Retinal pigment epithelial cell (primary cell): ENCODE results near the gene HTR2A.

Experiments
- DNase-seq: peaks from one replicate; pipeline ENCODE4 v3.0.0-alpha.2; 2010; ENCODE audit warnings: low read depth
- H3K4me3 ChIP-seq: 2 replicates; pipeline ENCODE4 v1.5.1; 2011; ENCODE audit warnings: mild to moderate bottlenecking, low read length, control low read depth, moderate library complexity
- TF ChIP-seq, protein P1 (sequence below): conservative IDR thresholded peaks from 2 replicates; pipeline ENCODE4 v1.5.1; 2011; ENCODE audit warnings: low read depth, low read length, control low read depth, inconsistent platforms

The HTR2A gene

GRCh38 chr13:46909042-46909441 is 12.2 kb upstream of the HTR2A start:
- TF ChIP-seq, protein P1, sequence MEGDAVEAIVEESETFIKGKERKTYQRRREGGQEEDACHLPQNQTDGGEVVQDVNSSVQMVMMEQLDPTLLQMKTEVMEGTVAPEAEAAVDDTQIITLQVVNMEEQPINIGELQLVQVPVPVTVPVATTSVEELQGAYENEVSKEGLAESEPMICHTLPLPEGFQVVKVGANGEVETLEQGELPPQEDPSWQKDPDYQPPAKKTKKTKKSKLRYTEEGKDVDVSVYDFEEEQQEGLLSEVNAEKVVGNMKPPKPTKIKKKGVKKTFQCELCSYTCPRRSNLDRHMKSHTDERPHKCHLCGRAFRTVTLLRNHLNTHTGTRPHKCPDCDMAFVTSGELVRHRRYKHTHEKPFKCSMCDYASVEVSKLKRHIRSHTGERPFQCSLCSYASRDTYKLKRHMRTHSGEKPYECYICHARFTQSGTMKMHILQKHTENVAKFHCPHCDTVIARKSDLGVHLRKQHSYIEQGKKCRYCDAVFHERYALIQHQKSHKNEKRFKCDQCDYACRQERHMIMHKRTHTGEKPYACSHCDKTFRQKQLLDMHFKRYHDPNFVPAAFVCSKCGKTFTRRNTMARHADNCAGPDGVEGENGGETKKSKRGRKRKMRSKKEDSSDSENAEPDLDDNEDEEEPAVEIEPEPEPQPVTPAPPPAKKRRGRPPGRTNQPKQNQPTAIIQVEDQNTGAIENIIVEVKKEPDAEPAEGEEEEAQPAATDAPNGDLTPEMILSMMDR: no peak
- H3K4me3 ChIP-seq: no peak overlapping the region
- DNase-seq: no peak

- TF ChIP-seq, protein P1: no peak
- no peak for DNase-seq
- H3K4me3 ChIP-seq: no peak overlapping the region
These were observed 11.6 kb upstream of the HTR2A start for GRCh38 chr13:46908501-46908900.

GRCh38 chr13:46906405-46906804 is 9.6 kb upstream of the HTR2A start:
- DNase-seq: peak; percentile 31
- H3K4me3 ChIP-seq: no peak overlapping the region
- TF ChIP-seq, protein P1: no peak

DNA sequence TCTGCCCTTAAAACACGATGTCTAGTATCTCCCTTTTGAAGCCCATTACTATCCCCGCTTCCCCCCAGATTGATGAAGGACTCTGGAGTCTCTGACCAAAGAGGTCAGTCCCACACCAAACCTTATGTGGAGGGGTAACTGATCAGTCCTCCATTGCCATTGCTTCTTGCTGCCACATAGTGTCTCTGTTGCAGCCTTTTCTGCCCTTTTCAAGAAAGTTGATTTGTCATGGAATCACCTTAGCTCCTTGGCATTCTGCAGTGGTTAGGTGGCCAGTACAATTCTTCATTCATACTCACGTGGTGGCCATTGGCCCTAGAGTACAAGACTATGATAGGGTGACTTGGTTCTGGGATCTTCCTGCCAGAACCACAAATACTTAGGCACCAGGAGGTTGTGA is 8.4 kb upstream of the HTR2A start:
- TF ChIP-seq, protein P1: no peak
- H3K4me3 ChIP-seq: no peak overlapping the region
- no peak for DNase-seq

GRCh38 chr13:46903748-46904147 is 6.9 kb upstream of the HTR2A start:
- TF ChIP-seq, protein P1: no peak
- peak; percentile 50 for DNase-seq
- no peak overlapping the region for H3K4me3 ChIP-seq

DNA sequence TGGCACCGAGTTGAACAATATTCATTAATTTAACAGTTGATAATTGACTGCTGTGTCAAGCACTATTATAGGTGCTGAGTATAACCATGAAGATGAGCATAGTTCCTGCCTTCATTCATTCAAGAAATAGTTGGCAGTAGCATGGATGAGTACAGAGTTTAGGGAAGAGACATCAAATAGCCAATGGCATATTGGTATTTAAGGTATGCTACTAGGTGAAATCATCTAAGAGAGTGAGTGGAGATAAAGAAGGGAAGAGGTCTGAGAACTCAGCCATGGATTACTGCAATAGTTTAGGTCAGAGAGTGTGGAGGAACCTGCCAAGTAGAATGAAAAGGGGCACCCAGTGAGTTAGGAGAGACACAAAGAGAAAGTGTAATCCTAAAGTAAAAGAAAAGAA is 4.9 kb upstream of the HTR2A start:
- H3K4me3 ChIP-seq: no peak overlapping the region
- TF ChIP-seq, protein P1: no peak
- no peak for DNase-seq

- TF ChIP-seq, protein P1: no peak
- H3K4me3 ChIP-seq: no peak overlapping the region
These were observed 2.9 kb upstream of the HTR2A start for GRCh38 chr13:46899801-46900200.

More at GRCh38 chr13:46899801-46900200, 2.9 kb upstream of the HTR2A start:
- no peak for DNase-seq
